ENCODE results near the gene MRPL14.

MRPL14 gene

DNA sequence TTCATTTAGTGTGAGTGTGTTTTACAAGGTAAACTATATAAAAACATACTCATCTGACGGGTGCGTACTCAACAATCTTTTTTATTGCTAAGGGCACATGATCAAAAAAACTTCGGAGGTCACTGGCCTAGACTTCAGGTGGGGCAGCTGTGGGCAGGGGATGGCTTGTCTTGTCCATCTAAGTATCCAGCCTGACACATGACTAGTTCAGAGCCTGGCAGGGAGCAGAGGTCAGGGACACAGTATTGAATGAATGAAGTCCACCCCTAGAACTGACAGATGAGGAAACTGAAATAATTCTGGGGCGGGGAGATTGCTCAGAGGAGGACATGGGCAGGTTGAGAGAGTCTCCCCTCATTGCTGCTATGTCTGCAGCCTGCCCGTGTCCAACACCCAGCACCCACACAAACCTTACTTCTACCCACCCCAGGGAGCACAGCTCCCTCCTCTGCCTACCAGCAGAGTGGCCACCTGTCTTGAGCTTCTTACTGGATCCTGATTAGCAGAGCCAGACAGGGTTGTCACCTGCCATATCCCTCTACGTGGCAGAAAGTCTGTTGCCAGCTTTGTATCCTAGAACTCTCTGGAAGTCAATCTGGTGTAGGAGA is 48.9 kb downstream of the MRPL14 start:
- DNase-seq = no peak

DNA sequence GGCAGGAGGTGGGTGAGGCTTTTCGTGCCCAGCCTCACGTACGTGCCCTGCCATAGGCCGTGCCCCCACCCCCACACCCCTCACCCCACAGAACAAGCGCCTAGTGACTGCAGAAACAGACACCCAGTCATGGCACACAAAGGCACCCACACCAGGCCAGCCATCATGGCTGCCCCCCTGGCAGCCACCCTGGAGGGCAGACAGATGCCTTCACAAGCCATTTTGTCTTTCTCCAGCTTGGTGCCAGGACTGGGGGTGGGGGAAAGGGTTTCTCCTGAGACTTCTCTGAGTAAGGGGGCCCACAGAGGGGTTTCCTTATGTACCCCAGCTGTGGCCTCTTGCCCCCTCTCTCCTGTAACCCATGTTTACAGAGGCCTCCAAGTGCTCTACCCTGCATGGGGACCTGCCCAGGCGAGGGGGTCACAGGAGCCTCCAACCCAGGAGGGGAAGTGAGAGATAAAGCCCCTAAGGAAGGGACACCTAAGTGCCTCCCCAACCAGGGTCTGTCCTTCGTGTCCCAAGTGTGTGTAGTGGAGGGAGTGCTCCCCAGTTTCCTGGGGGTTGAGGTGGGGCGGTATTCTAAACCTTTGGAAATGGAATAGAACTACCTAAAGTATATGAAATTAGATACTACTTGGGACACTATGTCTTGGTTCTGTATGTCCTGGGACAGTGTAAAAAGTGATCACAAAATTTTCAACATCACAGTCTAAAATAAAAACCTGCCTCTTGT is 49.9 kb downstream of the MRPL14 start:
- DNase-seq = no peak

DNA sequence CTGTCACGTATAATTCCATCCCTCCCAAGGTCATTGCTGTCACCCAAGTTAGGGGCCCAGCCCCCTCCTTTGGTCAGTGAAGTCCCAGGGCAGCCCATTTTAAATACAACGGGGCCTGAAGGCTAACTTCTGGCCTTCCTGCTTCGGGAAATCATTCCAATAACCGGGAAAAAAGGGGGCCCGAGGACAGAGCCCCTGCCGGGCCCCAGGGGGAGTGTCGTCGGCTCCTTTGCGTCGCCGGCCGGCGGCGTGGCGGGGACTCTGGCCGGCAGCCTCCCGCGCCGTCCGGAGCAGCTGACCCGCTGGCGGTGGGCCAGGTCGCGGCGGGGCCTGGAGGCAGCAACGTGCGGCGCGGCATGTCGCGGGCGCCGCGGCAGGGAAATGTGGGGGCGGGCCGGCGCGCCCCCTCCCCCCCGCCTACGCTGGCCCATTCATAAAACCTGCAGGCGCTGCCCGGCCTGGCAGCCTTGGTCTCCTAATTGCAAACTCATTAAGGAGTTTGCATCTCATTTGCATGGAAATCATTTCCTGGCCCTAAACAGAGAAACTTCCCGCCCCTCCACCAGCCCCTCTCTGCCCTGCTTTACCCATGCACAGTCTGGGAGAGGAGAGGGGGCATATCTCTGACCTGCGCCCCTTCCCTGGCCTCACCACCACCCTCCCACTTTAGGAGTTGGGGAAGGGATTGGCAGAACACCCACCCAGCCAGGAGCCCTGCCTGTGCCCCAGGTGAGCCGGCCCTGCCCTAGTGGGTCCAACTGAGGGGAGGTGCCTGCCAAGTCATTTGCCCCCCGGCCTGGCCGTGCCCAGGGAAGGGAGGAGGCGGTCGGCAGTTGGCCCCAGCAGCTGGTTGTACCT is 50.7 kb downstream of the MRPL14 start:
- DNase-seq = no peak

DNA sequence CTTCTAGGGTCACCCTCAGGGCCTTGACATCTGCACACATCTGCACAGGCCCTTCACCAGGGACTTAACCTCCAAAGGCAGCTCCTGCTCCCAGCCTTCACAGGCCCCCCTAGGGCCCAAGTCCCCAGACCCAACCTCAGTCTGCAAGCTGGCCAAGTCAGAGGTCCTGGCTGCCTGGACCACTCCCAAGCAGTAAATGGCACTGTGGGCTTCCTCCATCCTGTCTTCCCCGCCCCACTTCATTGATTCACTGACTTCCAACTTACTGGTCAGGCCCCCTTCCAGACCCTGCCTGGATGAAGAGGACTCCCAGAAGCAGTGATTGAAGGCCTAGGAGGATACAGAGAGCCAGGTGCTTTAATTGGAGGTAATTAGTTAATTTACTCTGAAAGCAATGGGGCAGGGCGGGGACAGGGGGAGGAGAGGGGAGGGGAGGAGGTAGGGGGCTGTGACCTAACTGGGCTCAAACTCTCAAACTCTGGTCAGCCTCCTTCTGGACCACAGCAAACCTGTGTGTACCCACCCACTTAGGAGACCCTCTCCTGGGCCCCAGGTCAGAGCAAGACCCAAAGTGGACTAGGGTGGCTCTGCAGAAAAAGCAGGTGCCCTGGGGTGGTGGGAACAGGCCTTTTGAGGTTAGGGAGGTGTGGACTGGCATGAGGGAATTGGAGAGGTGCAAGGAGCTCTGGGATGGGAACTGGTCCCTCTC is 51.5 kb downstream of the MRPL14 start:
- no peak for DNase-seq

DNA sequence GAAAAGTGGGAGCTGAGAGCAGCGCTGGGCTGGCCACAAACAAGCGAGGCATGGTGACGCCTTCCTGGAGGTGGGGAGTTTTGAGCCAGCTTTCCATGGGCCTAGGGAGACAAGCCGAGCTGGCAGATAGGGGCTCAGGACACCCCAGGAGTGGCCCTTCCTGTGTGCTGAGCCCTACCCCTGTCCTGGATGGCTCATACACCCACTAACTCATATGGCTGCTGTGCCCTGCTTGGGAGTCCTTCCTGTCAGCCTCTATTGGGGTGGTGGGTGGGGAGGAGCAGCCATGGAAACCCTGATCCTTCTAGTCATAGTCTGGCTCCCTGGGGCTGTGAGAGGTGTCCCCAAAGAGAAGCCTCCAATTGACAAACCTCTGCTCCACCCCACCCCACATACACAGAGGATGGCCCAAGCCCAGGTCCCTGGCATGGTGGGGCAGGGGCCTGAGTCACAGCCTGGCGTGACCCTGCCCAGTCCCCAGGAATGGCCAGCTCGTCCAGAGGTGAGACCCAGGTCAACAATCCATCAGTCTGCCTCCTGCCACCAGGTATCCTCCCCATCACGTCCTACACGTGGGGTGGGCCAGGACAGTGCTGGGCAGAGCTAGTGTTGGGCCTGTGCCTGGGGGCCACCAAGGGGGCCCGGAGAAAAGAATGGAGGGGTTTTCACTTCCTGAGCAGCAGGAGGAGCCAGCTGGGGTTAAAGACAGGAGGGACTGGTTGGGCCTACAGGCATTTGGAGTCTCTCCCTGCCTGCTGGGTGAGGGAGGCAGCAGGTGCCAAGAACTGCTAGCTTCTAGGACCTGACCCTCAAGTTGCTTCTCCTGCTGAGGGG is 52.2 kb downstream of the MRPL14 start:
- no peak for DNase-seq

DNA sequence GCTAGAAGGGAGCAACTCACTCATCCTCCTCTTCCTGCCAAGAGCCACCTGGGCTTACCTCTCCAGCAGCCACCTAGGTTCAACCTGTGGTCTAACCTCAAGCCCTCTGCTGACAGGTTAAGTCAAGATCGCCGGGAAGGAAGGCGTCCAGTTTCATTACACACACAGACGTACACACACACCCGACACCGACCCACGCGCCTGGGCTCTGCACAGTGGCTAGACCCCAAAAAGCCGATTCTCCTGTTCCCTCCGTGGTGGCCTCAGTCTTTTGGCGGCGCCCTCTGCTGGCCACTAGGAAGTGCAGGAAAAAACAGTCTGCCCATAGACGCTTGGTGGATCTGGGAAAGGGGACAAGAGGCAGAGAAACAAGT is 52.8 kb downstream of the MRPL14 start:
- DNase-seq = no peak

DNA sequence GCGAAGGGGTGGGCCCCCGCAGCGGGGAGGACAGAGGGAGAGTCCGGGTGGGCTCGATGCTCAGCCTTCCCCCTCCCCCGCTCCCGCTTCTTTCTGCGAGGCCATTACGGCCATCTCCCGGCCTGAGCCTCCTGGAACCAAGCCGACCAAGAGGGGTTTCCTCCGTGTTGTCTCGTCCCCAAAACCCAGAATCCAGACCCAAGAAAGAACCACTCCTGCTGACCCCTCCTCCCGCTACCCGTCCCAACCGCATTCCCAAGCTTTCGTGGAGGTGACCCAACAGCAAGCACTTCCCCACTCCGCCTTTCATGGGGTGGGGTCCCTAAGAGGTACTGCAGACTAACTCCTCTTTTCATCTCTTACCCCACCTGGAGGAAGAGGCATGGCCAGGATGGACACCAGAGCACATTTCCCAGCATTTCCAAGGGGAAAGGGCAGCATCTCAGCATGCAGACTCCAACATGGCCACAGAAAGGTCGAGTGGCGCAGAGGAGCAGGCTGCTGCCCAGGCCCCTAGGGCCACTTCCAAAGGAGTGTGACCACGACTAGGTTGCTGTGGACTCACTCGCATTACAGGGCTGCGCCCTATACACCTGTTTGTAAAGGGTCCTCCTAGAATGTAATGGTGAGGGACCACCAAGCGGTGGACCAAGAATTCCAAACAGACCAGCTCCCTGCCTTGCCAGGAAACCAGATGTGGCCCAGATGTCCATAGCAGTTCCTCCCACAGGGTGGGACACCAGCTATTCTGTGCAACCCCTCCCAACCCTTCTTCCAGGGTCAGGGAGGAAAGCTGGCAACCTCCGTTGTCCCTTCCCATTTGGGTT is 53.4 kb downstream of the MRPL14 start:
- DNase-seq = no peak

DNA sequence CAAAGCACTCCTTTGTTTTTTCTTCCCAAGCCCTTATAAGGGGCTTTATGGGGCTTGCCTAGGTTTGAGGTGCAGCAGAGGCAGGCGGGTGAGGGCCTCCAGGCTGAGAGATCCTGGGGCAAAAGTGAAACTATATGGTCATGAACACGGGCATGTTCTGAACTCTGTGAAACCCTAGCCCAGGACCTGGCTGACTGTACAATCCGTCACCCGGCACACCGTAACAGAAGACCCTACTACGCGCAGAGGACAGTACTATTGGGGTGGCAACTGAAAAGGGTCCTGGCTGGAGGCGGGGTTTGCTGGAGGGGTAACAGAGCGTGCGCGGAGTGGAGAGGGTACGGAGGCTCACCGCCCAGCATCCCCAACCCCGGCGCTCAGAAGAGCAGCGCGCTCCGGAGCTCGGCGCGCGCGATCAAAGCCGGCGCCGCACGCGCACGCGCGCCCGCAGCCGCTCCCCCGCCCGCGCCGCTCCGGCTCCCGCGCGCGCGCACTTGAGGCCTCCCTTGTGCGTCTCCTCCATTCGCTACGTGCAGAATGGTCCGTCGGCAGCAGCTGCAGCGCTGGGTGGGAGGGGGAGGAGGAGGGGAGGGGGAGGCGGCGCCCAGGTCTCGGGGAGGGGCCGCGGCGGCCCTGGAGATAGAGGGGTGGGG is 54.2 kb downstream of the MRPL14 start:
- no peak for DNase-seq

DNA sequence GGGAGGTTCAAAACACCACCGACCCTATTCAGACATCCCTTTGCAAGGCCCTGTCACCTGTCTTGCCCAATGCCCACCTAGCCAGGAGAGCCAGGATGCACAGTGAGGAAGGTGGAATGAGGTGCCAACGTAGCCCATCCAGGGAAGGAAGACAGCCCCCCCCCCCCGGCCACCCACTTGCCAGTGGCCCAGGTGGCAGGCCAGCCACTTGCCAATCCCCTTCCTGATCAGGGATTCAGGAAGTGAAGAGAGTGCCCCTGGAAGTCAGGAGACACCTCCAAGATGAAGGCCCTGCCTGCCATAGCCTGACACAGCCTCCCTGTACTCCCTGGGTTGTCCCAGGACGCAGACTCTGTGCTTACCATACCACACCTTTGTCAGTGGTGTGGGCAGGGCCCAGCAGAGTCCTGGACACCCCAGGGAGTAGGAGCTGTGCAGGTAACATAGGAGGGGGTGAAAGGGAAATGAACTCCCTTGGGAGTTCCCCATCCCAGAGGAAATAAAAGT is 54.7 kb downstream of the MRPL14 start:
- DNase-seq = no peak

DNA sequence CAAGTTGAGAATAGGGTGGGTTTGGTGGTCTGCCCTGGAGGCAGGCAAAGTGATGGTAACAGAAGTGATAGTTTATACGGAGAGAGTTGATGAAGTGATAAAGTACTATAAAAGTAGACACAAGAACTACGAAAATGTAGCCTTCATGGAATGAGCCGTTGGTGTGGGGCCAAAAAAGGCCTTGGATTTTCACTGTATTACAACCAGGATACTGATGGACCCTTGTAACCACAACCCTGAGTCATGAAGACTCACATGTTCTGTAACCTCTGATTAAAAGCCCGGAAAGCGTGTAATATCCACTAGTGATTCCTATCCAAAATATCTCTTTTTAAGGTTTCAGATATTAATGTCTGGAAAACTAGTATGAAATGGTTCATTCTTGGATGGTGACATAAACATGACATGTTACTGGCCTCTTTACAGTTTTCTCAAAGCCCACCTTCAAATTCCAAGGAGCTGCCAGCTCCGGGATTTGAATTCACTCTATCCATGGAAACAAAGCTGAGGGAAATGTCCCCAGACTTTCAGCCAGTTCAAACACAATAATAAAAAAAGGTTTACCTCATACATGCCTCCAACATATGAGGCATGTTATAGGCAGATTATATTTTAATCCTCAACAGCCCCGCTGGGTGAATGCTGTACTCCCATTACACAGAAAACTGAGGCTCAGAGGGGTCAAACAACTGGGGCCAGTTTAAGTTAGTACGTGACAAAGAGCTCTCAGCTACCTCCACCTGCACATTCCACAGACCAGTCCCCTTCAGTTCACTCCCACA is 55.4 kb downstream of the MRPL14 start:
- DNase-seq = no peak

DNA sequence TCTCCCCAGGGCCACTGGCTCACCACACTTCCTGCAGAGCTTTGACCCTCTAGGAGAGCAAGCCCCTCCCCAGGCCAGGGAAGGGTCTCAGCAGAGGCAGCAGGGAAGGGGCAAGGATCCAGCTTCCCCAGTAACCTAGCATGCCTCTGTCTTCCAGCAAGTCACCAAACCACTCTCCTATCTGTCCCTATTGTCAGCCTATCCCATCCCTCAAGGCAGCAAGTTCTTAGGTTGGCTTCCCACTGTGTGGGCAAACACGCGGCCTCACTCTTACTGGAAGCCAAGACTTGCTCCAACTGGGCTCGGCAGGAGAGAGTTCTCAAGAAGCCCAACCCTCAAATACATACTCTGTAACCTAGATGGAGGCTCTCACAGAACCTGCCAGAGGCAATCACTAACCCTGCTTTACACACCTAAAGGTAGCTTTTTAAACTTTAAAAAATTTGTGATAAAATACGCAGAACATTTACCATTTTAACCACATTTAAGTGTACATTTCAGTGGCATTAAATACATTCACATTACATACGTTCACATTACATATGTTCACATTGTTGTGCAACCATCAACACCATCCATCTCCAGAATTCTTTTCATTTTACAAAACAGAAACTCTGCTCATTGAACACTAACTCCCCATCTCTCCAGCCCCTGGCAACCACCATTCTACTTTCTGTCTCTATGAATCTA is 58.5 kb downstream of the MRPL14 start:
- no peak for DNase-seq

DNA sequence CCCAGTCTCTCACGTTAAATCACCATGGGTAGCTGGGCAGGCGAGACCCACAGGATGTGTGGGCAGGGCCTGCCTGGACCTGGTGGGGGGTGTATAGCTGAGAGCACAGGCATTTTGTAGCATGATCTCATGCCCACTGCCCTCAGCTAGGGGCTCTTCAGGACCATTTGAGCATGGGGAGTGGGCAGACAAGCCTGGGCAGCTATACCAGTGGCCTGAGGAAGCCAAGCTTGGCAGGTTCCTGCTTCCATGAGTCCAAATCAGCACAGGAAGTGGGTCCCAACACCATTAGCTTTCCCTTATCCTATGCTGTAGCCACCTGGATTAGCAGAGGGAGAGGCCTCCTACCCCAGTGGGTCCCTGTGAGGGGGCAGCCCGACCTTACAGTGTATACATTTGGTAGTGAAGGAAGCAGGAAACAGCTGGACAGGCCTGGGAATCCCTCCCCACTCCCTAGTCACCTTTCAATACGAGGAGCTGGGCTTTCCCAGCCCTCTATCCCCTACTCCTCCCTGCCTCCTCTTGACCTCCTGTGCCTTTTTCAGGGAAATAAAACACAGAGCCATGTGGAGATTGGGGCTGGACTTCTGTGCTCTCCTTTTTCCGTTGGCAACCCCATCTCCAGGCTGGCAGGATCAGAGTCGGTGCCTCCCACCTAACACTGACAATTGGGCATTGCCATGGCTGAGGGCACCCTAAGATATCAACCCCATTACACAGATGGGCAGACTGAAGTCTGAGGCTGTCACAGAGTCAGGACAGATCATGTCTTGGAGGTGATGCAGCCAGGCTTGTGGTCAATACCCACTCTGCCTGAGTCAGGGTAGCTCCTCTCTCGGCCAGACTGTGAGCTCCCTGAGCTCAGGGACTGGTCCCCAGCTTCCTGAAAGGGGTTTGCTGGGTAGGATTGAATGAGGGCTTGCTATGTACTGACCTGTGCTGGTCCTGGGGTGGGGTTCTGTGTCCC is 59.8 kb downstream of the MRPL14 start:
- no peak for DNase-seq

DNA sequence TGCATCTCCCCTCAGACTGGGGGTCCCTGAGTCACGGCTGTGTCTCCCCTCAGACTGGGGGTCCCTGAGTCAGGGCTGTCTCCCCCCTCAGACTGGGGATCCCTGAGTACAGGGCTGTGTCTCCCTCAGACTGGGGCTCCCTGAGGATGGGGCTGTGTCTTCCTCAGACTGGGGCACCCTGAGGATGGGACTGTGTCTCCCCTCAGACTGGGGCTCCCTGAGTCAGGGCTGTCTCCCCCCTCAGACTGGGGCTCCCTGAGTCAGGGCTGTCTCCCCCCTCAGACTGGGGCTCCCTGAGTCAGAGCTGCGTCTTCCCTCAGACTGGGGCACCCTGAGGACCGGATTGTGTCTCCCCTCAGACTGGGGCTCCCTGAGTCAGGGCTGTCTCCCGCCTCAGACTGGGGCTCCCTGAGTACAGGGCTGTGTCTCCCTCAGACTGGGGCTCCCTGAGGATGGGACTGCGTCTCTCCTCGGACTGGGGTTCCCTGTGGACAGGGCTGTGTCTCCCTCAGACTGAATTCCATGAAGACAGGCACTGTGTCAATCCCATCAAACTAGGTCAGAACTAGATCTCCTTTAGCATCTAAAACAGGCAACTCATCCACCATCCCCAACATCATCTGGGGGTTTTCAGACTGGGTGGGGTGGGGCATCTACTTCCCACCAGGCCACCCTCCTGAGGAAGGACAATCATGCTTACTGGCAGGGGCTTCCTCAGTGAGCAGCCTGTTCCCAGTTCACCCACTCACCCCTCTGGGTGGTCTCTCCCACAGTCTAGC is 60.7 kb downstream of the MRPL14 start:
- DNase-seq = no peak

DNA sequence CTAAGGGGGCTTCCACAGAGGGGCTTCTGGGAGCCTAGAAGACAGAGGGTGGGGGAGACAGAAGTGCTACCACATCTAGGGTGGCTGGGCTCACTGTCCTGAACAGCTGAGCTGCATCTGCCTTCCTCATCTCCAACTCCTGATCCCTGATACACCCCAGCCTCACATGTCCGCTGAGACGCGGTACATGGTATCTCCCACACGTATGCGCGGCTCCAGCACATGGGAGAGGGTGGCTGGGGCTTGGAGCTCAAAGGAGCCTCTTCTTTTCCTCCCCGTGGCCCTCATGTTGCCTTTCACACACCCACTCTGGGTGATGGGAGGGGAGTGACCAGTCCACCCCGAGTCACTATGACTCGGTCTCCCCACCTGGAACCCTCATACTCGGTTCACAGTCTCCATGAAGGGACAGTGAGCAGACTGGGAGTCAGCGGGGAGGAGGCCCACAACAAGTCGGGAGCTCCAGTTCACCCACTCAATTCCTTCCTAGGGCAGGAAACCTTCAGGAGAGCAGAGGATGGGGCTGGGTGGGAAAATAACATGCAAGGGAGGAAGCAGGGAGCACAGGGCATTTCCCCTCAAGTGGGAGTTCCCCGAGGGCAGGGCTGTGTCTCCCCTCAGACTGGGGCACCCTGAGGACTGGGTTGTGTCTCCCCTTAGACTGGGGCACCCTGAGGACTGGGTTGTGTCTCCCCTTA is 61.7 kb downstream of the MRPL14 start:
- no peak for DNase-seq

DNA sequence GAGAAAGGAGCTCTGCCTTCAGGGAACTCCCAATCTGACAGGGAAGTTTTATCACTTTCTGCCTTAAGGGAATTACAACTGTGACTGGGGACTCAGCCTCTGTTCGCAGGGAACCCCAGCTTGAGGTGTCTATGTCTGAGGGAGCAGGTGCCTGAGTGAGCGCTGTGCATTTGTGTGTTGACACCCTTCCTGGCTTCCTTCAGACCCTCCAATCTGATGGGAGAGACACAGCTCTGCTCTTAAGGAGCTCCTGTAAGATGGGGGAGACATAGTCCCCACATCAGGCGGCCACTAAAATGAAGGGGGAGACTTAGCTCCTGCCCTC is 62.3 kb downstream of the MRPL14 start:
- no peak for DNase-seq

DNA sequence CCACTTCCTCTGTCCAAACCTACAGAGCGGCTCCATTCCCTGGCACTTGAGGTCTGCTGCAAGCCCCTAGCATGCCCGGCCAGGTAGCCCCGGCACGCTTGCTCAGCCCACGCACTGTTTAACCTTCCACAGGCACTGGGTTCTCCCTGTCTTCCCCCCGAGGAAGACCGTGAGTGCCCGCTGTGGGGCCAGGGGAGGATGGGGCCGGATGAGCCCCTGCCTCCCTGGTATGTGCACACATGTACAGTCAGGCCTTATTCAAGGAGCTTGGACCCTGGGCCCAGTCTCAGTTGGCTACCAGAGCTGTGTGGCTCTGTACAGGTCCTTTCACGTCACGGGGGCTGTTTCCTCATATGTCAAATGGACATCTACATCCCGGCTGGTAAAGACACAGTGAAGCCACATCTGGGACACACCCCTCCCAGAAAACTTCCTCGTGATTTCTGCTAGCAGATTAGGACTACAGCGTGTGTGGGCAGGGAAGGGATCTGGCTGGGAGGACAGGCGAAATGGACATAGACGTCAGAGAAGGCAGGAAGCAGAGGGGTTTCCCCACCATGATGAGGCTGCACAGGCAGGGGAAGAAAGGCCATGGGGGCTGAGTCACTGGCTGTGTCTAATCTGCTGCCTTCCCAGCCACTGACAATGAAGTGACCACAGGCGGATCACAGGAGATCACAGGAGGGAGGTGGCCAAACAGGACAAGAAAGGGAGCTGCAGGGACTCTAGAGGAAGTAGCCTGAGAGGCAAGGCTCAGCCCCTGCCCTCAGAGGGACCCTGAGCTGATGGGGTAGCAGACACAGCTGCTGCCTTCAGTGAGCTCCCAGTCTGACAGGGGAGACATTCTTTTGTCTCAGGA is 62.9 kb downstream of the MRPL14 start:
- no peak for DNase-seq

All from NCI-H774 (cell line).